Activated naive CD8-positive, alpha-beta T cell treated with anti-CD3 and anti-CD28 coated beads for 36 hours (primary cell): ENCODE data around the gene GIMAP8. TPM values are rescaled to one million over a fixed set of nuclear protein-coding genes. Genes with fewer than 3 reads are reported as not detected.
"Not testable (repeated sequence)": the region's sequence is repeated elsewhere in the genome, so short reads cannot be mapped to it uniquely, and the experiment has no call there.

Experiments used
- DNase-seq: peaks from one replicate; pipeline ENCODE4 v3.0.0; 2021
- H3K27ac Mint-ChIP-seq: one replicate; pipeline ENCODE4 v1.8.0; 2022; ENCODE audit warnings: mild to moderate bottlenecking, moderate library complexity, mixed read lengths
- H3K27me3 Mint-ChIP-seq: one replicate; pipeline ENCODE4 v1.8.0; 2022; ENCODE audit warnings: mild to moderate bottlenecking, mixed read lengths
- H3K36me3 Mint-ChIP-seq: one replicate; pipeline ENCODE4 v1.8.0; 2021; ENCODE audit warnings: mild to moderate bottlenecking, mixed read lengths
- H3K4me1 Mint-ChIP-seq: one replicate; pipeline ENCODE4 v1.8.0; 2021; ENCODE audit warnings: mixed read lengths
- H3K4me3 Mint-ChIP-seq: one replicate; pipeline ENCODE4 v1.8.0; 2022; ENCODE audit warnings: mild to moderate bottlenecking, moderate library complexity, mixed read lengths
- H3K9me3 Mint-ChIP-seq: one replicate; pipeline ENCODE4 v1.8.0; 2022; ENCODE audit warnings: mixed read lengths
- total RNA-seq, 2 experiments: library from RNA; stranded (reverse); gene quantifications; one replicate each; pipeline ENCODE4 v1.2.3, GENCODE V29; 2021

The GIMAP8 gene
- total RNA-seq, 2 experiments from 2014 or later = 11.1 to 11.9 TPM

GRCh38 chr7:150484071-150484470, 33.6 kb downstream of the GIMAP8 start:
- peak overlapping the region; percentile 99 for H3K27ac Mint-ChIP-seq
- H3K27me3 Mint-ChIP-seq, H3K9me3 Mint-ChIP-seq, DNase-seq: not testable (repeated sequence)
- H3K36me3 Mint-ChIP-seq = peaks cover 13% of the 10 kb centered on the region
- peaks cover 78% of the 10 kb centered on the region for H3K4me1 Mint-ChIP-seq
- H3K4me3 Mint-ChIP-seq = peak overlapping the region; percentile 61

- Mint-ChIP-seq H3K27me3 (no peaks in the 10 kb centered on the region), H3K27ac (no peak overlapping the region), H3K36me3 (peaks cover 15% of the 10 kb centered on the region), H3K9me3 (peaks cover 11% of the 10 kb centered on the region), H3K4me3 (no peak overlapping the region), H3K4me1 (peaks cover 51% of the 10 kb centered on the region)
- DNase-seq = no peak
These were observed 37.2 kb downstream of the GIMAP8 start for GRCh38 chr7:150487625-150488024.

- Mint-ChIP-seq H3K9me3 (peaks cover 13% of the 10 kb centered on the region), H3K27ac (no peak overlapping the region), H3K4me1 (peaks cover 34% of the 10 kb centered on the region)
These were observed 39.4 kb downstream of the GIMAP8 start for GRCh38 chr7:150489782-150490181.

GRCh38 chr7:150493442-150493841, 43.0 kb downstream of the GIMAP8 start:
- DNase-seq, H3K27ac Mint-ChIP-seq, H3K4me3 Mint-ChIP-seq, H3K27me3 Mint-ChIP-seq: not testable (repeated sequence)
- peaks cover 25% of the 10 kb centered on the region for H3K36me3 Mint-ChIP-seq
- H3K9me3 Mint-ChIP-seq = peaks cover 23% of the 10 kb centered on the region
- peaks cover 22% of the 10 kb centered on the region for H3K4me1 Mint-ChIP-seq

More at GRCh38 chr7:150489782-150490181, 39.4 kb downstream of the GIMAP8 start:
- H3K4me3 Mint-ChIP-seq = no peak overlapping the region
- no peak for DNase-seq
- no peaks in the 10 kb centered on the region for H3K27me3 Mint-ChIP-seq
- H3K36me3 Mint-ChIP-seq = peaks cover 17% of the 10 kb centered on the region

- DNase-seq = no peak
- H3K4me1 Mint-ChIP-seq = peaks cover 59% of the 10 kb centered on the region
- H3K4me3 Mint-ChIP-seq = peak overlapping the region; percentile 23
- peak overlapping the region; percentile 86 for H3K27ac Mint-ChIP-seq
- H3K27me3 Mint-ChIP-seq = no peaks in the 10 kb centered on the region
- peaks cover 38% of the 10 kb centered on the region for H3K9me3 Mint-ChIP-seq
- peaks cover 41% of the 10 kb centered on the region for H3K36me3 Mint-ChIP-seq
These were observed 52.1 kb downstream of the GIMAP8 start for GRCh38 chr7:150502519-150502918.

- peaks cover 31% of the 10 kb centered on the region for H3K9me3 Mint-ChIP-seq
- no peak for DNase-seq
- H3K27ac Mint-ChIP-seq = peak overlapping the region; percentile 86
- peaks cover 61% of the 10 kb centered on the region for H3K4me1 Mint-ChIP-seq
- H3K4me3 Mint-ChIP-seq = no peak overlapping the region
- peaks cover 39% of the 10 kb centered on the region for H3K36me3 Mint-ChIP-seq
- no peaks in the 10 kb centered on the region for H3K27me3 Mint-ChIP-seq
These were observed 52.7 kb downstream of the GIMAP8 start for GRCh38 chr7:150503155-150503554.

GRCh38 chr7:150503581-150503980, 53.2 kb downstream of the GIMAP8 start:
- peaks cover 28% of the 10 kb centered on the region for H3K9me3 Mint-ChIP-seq
- H3K27ac Mint-ChIP-seq = peak overlapping the region; percentile 86
- H3K4me1 Mint-ChIP-seq = peaks cover 65% of the 10 kb centered on the region
- no peak overlapping the region for H3K4me3 Mint-ChIP-seq
- no peak for DNase-seq
- H3K36me3 Mint-ChIP-seq = peaks cover 36% of the 10 kb centered on the region
- no peaks in the 10 kb centered on the region for H3K27me3 Mint-ChIP-seq

- Mint-ChIP-seq H3K36me3 (peaks cover 19% of the 10 kb centered on the region), H3K4me3 (peak overlapping the region; percentile 65), H3K4me1 (peaks cover 85% of the 10 kb centered on the region), H3K9me3 (peaks cover 12% of the 10 kb centered on the region), H3K27me3 (no peaks in the 10 kb centered on the region), H3K27ac (peak overlapping the region; percentile 87)
- no peak for DNase-seq
These were observed 57.6 kb downstream of the GIMAP8 start for GRCh38 chr7:150507947-150508602.

GRCh38 chr7:150511048-150511447, 60.6 kb downstream of the GIMAP8 start:
- Mint-ChIP-seq H3K27ac (peak overlapping the region; percentile 69), H3K27me3 (no peaks in the 10 kb centered on the region), H3K9me3 (peaks cover 12% of the 10 kb centered on the region), H3K4me3 (no peak overlapping the region), H3K4me1 (peaks cover 69% of the 10 kb centered on the region), H3K36me3 (peaks cover 19% of the 10 kb centered on the region)
- DNase-seq = no peak

- peak overlapping the region; percentile 93 for H3K27ac Mint-ChIP-seq
- DNase-seq = no peak
- no peaks in the 10 kb centered on the region for H3K27me3 Mint-ChIP-seq
- peaks cover 19% of the 10 kb centered on the region for H3K36me3 Mint-ChIP-seq
- H3K9me3 Mint-ChIP-seq = peaks cover 10% of the 10 kb centered on the region
- peaks cover 54% of the 10 kb centered on the region for H3K4me1 Mint-ChIP-seq
- peak overlapping the region; percentile 89 for H3K4me3 Mint-ChIP-seq
These were observed 63.3 kb downstream of the GIMAP8 start for GRCh38 chr7:150513758-150514157.

- H3K9me3 Mint-ChIP-seq = peaks cover 10% of the 10 kb centered on the region
- H3K27me3 Mint-ChIP-seq = no peaks in the 10 kb centered on the region
- DNase-seq = peak; percentile 46
- H3K4me3 Mint-ChIP-seq = peak within 1 kb of the TSS; percentile 89
- peaks cover 52% of the 10 kb centered on the region for H3K4me1 Mint-ChIP-seq
- peak within 1 kb of the TSS; percentile 93 for H3K27ac Mint-ChIP-seq
- H3K36me3 Mint-ChIP-seq = peaks cover 20% of the 10 kb centered on the region
These were observed 64.4 kb downstream of the GIMAP8 start, which contains the start of gene GIMAP7 for GRCh38 chr7:150514748-150515222. GIMAP7 (plus strand) TSS chr7:150514872; CDS start chr7:150519975, 5,103 bp downstream.

GRCh38 chr7:150515248-150516147, 65.1 kb downstream of the GIMAP8 start:
- Mint-ChIP-seq H3K27ac (peak overlapping the region; percentile 93), H3K4me3 (peak overlapping the region; percentile 89), H3K9me3 (peaks cover 9% of the 10 kb centered on the region), H3K27me3 (no peaks in the 10 kb centered on the region), H3K36me3 (peaks cover 22% of the 10 kb centered on the region), H3K4me1 (peaks cover 50% of the 10 kb centered on the region)
- no peak for DNase-seq

GRCh38 chr7:150516956-150517745, 66.7 kb downstream of the GIMAP8 start:
- peak overlapping the region; percentile 93 for H3K27ac Mint-ChIP-seq
- no peak for DNase-seq
- H3K36me3 Mint-ChIP-seq = peaks cover 24% of the 10 kb centered on the region
- H3K27me3 Mint-ChIP-seq = no peaks in the 10 kb centered on the region
- peaks cover 3% of the 10 kb centered on the region for H3K9me3 Mint-ChIP-seq
- H3K4me3 Mint-ChIP-seq = peak overlapping the region; percentile 89
- H3K4me1 Mint-ChIP-seq = peaks cover 44% of the 10 kb centered on the region

GRCh38 chr7:150519310-150519709, 68.9 kb downstream of the GIMAP8 start:
- peaks cover 5% of the 10 kb centered on the region for H3K9me3 Mint-ChIP-seq
- H3K36me3 Mint-ChIP-seq = peaks cover 39% of the 10 kb centered on the region
- no peaks in the 10 kb centered on the region for H3K27me3 Mint-ChIP-seq
- H3K4me1 Mint-ChIP-seq = peaks cover 44% of the 10 kb centered on the region
- peak overlapping the region; percentile 84 for H3K4me3 Mint-ChIP-seq
- peak overlapping the region; percentile 98 for H3K27ac Mint-ChIP-seq
- no peak for DNase-seq
